ENCODE data around the gene VAC14.

The VAC14 gene

DNA sequence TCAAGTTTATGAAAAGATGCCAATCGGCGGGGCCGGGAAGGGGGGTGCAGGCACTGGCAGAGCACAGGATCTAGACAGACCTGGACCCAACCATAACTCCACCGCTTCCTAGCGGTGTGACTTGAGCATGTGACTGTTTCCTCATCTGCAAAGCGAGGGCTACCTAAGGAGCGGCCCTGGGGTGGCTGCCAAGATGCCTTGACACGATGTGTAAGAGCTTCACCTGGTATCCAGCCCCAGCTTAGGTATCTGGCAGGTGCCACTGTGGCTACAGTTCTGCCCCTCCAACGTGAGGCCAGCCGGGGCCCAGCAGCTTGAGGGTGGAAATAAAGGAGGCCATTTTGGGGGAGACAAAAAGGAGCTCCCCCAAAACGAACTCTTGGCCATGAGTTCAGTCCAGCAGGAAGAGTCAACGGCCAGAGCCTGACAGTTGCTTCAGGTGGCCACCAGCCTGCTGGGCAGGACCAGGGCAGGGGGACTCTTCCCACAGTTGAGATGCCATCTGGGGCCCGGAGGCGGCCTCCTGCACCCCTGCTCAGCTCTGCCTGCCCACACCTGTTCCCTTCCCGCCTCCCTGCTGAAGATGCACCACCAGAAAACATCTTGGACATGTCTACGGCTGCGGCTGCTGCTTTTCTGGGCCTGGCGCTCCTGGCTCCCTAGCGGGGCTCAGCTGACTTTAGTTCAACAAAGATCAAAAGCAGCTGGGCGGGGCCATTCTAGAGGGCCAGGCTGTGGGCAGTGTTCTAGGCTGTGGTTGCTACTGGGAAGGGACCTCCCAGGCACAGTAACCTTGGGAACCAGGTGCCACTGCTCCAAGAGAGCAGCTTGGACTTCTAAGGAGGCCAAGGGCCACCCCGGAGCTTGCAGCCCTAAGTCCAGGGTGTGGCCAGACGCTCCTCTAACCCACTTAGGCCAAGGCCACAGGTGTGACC, 111.7 kb downstream of the VAC14 start:
- DNase-seq = no peak

DNA sequence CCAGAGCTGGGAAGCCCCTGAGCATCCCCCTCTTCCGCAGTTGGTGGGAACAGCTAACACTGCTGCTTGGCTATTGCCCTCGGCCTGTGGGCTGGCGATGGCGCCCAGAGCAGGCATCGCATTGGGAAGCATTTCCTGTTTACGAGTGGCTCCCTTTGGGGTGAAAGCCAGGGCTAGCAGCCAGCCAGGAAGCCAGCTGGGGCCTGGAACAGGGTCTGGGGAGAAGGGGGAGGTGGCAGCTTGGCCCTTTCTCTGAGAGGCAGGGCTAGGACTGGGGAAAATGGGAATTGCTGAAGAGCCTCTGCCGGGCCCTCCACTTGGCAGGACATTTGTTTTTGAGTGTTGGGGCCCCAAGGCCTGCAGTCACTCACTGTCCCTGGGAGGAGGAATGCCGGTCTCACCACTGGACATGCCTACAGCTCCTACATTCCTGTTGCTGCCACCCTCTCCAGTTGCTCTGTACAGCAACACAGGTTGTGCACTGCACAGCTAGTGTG, 112.7 kb downstream of the VAC14 start:
- no peak for DNase-seq

DNA sequence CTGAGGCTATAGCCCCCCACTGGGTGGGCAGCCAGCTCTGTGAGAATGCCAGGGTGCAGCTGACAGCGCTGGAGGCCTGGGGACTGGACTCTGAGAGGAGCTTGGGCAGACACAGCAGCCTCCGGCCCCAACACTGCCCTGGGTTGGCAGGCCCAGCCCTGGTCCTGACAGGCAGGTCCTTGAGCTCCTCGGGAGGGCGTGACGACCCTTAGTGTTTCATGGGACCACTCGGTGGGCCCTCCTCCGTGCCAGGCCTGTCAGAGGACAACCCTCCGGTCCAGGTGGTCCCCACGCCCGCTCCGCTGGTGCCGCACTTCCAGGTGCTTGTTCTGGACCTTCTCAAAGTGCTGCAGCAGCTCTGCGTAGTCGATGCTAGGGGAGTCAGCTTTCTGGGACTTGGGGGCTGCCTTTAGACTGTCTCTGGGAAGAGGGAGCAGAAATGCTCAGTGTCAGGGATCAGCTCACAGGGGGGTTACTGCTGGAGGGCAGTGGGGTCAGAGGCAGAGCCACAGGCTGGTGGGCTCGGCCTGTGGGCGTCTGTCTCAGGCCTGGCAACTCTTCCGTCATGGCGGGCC, 113.2 kb downstream of the VAC14 start:
- no peak for DNase-seq

DNA sequence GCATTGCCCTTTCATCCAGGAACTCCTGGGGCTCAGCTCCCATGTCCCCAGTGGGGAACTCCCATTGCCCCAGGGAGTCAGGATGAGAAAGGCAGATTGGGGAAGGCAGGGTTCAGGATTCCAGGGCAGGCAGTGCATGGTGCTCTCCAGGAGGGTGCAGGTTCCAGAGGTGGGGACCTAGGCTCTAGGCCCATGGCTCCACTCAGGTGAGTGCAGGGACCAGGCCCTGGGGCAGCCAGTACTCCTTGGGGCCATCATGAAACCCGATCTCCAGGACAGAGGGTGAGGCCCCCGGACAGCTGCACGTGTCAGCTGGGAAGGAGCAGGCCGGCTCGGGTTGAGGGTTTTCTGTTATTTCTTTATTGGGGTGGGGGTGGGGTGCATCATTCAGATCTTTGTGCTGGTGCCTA, 113.9 kb downstream of the VAC14 start:
- DNase-seq = no peak

DNA sequence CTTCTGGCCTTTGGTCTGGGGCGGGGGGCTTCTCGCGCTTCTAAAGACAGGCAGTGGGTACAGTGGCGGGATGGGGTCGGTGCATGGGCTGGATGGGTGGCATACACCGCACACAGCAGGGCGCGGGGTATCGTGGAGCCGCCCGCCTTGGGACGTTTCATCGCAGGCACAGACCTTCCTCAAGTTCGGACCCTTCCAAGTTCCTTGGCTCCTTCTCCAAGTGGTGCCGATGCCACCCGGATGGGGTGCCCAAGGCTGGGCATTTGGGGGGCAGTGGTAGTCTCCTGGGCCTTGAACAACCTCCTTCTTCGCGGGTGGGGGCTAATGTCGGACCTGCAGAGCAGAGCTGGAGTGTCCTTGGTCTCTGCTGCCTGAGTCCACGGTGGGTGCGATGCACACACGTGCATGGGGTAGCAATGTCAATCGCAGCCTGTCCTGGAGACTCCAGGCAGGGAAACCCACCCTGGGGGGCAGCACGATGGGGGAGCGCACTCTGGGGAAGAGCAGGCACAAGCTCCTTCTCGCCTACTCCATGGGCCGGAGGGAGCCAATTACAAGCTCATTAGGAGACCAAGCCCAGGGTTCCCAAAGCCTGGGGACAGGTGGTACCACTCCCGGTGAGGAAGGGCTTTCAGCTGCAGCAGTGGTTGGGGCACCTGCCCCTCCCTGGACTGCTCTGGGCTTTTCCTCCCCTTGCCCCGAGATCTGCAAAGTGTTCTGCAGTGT, 114.4 kb downstream of the VAC14 start:
- DNase-seq = no peak

DNA sequence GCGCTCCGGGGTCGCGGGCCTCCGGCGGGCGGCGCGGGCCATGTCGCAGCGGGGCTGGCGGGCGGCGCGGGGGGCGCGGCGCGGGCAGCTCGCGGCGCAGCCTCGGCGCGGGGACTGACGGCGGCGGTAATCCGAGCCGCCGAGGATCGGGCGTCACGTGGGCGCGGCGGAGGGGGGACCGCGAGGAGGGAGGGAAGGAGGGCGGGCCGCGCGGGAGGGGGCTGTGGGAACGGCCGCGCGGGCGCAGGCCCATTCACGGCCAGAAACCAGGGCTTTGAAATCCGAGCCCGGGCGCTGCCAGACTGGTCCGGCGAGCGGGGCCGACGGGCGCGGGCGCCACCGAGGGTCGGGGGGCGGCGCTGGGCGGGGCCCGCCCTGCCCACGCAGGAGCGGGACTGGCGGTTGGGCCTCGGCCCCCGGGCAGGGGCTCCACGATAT, 115.0 kb downstream of the VAC14 start, which contains the start of gene MTSS2:
Gene MTSS2, minus strand, starts transcription at position 116 of the 438 bp plus-strand sequence. CDS start 262 bp downstream, outside the sequence.
- DNase-seq = peak; percentile 15 to 22

DNA sequence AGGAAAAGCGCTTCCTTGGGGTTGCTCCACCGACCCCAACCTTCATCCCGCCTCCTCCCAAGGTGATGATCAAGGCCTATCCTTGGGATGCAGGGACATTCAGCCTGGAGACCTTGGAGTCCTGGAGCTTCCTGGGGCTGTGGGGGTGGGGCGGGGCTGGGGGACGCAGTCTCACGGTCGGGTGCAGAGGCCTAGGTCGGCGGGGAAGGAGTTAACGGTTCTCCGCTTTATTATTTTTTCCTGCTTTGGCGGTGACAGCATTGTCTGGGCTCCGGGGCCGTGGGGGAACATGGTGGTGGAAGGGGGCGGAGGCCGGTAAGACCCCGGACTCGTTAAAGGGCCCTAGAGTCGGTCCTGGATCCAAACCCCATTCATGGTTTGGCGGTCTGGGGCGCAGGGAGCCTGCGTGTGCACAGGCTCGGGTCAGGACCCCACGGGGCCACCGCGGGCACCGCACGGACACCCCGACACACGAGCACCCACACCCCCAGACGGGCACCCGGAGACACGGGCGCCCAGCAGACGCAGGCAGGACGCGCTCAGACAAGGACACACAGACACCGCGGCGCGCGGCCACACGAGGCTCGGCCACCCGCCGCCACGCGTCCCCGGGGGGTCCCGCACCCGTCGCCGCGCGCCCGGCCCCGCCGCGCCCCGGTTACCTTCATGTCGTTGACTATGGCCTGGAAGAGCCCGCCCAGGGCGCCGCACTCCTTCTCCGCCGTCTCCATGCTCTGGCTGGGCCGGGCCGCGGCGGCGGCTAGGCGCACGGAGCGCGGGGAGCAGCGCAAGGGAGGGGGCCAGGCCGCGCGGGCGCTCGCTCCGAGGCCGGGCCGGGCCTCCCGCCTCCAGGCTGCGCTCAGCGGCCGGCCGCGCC, 115.7 kb downstream of the VAC14 start:
- DNase-seq = no peak

DNA sequence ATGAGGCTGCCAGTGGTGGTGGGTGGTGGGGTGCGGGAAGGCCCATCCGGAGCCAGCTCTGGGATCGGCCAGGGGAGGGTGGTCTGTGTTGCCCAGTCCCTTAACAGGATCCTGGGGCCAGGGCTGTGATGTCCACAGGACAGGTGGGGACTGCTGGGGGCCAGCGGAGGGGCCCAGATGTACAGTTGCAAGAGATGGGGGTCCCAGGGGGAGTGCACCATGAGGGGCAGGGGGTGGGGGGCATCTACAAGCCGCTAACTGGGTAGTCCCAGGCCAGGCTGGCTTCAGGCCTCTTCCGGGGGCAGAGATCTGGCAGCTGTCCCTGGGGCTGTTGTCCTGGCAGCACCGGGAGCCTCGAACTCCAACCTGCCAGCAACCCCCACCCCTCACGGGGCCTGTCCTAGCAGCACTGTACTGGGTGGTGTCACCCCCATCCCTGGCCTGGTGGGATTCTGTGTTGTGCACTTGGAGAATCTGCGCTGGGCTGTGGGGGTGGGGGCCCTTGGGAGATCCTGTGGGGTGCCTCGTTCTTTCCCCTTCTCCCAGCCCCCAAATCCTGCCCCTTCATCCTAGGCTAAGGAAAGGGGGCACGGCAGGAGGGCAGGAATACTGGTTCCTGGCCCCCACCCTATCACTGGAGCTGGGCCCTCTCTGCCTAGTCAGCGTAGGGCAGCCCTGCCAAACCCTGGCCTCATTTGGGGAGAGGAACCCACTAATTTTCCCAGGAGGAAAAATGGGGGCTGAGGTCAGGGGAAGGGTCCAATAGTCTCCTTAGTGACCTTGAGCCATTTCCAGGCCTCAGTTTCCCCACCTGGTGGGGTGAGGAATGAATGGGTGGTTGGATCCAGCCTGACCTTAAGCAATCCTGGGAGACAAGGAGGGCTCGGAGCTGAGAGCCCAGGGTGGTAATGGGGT, 116.6 kb downstream of the VAC14 start:
- no peak for DNase-seq

DNA sequence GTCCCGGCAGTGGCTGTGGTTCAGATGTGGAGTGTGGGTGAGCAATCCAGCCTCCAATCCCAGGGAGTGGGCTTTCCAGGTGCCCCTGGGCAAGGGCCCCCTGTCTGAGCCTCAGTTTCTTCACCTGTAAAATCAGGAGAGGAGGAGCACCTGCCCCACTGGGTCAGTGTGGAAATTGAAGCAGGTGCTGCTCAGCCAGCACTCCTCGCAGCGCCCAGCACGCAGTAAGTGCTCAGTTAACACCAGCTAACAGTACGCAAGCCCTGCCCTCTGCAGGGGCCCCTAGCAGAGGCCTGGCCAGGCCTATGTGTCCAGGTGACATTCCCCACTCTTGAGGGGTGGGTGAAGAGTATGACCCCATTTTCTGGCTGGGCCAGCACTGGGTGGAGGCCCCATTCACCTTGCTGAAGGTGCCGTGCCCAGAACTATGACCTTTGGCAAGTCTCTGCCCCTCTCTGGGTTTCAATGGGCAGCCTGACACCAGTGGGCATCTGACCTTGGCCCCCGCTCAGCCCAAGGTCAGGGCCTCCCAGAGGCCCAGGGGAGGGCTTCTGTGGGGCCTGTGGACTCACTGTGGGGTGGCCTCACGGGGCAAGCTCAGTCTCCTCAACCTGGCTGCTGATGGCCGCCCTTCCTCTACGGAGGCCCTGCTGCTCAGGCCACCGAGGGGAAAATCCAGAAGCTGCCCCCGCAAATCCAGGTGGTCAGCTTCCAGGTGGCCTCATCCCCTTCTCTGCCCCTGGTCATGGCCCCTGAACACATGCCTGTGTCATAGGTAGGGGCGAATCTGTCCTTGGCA, 117.6 kb downstream of the VAC14 start:
- DNase-seq = no peak

DNA sequence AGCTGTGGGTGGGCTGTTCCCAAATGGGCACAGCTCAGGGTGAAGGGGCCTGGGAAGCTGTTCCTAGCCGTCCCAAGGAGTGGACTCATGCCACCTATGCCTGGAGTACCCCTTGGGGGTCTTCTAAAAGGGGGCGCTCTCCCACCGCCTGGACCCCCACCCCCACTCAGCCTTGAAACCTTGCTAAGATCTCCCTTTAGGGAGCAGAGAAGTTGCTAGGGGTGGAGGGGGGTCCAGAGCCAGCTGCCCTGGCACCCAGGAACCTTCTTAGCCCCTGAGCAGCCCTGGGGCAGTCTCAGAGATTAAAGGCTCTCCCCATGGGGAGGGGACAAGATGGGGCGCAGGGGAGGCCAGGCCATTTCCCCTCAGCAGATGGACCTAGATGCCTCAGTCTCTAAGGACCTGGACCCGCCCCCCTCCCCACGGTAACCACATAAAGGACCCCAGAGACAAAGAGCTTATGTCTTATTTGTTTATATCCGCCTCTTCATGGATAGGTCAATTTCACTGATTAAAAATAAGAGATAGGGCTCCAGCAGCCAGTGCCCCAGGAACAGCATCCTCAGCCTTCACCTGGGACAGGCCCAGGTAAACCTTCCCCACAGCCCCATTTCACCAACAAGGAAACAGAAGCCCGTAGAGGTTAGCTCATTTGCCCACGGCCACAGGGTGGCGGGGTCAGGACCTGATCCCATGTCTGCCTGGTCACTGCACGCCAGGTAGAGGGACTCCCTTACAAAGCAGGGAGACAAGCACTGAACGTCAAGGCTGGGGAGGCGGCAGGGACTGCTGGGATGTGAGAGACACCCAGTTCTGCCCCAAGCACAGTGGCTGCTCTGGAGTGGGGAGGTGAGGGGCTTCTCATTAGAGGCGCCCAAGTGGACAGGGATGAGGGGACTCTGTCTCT, 118.5 kb downstream of the VAC14 start:
- DNase-seq = no peak

DNA sequence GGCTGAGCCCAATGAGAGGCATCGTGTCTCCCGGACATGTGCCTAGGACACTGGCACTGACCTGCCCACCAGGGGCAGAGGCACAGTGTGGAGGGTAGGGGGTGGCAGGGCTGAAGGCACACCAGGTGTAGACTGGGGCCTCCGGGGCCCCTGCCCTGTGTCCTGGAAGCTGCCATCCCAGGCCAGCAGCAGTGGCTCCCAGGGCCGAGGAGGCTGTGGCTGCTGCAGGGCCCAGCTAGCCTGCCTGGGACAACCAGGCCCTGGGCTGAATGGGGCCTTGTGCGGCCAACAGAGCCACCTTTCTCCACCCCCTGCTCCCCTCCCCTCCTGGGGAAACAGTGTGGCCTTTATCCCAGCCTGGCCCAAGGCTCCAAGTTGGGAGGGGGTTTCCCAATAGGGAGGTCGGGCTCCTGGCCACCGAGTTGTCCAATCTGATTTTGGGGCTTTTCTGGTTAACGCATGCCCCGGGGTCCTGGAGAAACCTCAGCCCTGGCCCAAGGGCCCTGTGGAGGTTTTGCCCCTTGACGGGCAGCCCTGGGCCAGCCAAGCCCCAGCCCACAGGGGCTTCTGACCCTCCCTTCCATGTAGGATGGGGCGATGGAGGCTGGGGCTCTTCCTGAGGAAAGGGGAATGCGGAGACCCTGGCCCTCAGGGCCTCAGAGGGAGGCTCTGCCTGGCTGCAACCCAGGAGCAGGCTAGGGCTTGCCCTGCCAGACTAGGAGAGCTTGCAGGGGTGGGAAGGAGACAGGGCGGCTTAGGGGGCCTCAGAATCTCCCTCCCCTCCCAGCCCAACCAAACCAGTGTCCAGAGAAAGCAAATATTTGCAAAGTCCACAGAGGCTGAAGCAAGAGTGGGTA, 119.3 kb downstream of the VAC14 start:
- DNase-seq = no peak

DNA sequence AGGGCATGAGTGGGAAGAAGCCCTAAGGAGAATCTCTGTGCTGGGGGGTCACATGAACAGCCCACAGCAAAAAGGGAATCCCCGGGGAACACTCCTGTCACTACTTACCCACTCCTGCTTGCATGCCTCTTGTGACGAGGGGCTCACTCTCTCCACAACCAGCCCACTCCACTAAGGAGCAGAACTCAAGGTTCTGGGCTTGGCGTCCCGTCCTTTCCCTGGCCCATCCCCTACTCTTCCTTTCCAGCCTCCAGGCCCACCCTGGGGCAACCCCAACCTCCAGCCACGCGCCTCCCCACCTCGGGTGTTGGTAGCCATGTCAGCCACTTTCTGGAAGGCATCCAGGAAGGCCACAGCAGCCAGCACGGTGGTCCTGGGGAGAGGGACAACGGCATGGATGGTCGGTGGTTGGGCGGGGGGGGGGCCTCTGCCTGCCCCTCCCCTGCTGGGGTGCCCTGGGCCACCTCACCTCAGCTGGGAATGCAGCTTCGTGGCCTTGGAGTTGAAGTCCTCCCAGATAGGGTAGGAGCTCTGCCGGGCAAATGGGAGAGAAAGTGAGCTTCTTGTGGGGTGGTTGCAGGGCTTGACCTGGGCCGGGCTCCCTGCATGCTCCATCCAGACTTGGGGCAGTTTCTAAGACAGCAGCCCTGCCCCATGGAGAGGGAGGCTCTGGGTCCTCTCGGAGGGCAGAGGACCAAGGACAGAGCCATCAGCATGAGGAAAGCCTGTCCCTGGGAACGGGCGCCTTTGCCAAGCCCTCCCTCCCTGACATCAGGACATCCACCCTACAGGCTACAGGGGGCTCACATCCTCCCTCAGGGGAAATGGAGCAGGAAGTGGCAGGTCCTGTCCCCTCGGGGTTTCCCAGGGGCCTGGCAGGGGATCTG, 120.2 kb downstream of the VAC14 start:
- DNase-seq = no peak

DNA sequence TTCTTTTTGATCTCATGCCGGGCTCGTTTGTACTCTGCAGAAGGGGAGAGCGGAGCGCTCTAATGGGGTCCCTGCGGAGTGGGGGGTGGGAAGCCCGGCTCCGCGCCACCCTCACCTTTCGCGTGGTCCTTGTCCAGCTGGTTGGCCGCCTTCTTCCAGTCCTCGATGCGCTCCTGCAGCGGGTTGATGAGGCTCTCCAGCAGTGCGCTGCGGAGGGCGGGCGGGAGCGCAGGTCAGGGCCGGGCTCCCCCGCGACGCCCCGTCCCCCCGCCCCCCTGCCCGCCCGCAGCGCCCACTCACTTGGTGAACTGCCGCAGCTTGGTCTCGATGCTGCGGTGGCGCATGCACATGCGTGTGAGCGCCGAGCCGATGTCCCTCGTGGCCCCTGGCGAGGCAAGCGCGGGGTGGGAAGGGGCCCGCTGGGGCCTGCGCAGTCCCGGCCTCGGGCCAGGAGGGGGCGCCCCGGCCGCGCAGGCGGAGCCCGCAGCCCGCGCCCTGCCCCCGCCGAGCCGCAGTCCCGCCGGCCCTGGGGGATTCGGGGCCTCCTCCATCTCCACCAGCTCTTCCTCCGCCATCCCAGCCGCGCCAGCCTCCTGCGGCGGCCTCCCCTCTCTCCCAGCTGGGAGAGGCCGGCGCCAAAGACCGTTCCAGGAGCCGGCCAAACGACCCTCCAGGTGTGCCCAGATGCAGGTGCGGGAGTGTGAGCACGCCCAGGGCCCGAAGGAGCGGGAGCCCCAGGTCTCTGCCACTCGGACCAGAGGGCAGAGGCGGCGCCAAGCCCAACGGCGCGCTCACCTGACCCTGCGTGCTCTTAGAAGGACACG, 121.1 kb downstream of the VAC14 start:
- no peak for DNase-seq

DNA sequence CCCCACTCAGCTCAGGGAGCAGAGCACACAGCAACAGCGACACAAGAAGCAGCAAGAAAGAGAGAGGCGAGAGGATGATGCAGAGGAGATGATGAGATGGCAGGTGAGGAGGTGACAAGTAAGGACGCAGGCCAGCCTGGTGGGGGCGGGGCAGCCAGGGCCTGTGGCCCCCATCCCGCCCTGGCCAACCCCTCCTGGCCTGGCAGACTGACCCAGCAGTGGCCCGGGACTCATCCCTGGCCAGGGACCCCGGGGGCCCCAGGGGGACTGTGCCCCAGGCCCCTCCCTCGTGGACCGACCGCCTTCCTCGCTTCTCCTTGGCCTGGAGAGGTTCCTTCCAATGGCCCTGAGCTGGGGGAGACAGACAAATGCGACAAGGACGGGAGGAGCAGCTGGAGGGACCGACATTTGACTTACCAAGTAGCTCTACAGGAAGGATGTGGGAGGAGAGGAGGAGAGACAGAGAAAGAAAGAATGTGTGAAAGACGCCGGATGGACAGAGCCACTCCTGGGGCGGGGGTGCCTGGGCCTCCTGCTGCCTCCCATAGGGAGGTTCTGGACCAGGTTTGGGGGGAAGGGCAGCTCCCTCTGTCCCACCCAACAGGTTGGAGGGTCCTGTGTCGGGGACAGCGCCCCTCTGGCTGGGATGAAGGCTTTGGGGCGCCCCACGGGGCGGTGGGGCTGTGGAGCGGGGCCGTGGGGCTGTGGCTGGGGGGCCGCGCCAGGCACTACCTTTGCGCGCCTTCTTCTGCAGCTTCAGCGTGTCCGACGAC, 121.9 kb downstream of the VAC14 start:
- DNase-seq = no peak

Measured in stimulated activated CD4-positive, alpha-beta T cell treated with anti-CD3 and anti-CD28 coated beads, Interleukin-4, amount 100 ng/mL, for 4 hours (primary cell).